ENCODE results near the gene STAC3.

Gene STAC3

DNA sequence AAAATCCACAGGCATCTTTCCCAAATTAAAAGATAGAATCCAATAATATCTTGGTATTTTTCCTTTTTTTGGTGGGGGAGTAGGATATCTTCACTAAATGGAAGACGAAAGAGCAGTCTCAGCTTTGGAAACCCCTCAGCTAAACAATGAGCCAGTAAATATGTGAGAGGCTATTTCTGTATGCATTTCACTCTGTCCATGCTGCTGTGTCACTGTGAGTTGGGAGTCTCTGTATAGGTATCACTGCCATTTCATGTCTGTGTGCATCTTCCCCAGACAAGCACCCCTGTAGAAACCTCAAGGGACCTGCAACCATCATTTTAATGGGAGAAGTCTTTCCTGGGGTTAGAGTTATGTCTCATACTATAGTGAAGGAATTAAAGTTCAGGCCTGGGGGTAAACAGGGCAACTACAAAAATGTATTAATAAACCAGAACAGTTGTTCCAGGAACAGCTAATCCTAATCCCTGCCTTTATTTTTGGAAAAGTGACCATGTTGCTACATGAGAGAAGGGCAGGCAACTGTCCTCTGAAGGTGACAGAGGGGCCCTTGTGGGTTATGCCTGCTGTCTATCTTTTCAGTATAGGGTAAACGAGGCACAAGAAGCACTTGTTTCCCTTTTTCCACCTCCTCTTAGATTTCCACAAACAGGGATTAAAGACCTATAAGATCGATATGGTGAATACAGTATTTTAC, 11.3 kb upstream of the STAC3 start:
- DNase-seq (ENCODE audit: low read depth) = no peak
- no peak for TF ChIP-seq CTCF (conservative IDR thresholded peaks at IDR 0.05; ENCODE audit: low read depth, low read length)
- no peak overlapping the region for H3K4me3 ChIP-seq (ENCODE audit: low read depth, low read length)

DNA sequence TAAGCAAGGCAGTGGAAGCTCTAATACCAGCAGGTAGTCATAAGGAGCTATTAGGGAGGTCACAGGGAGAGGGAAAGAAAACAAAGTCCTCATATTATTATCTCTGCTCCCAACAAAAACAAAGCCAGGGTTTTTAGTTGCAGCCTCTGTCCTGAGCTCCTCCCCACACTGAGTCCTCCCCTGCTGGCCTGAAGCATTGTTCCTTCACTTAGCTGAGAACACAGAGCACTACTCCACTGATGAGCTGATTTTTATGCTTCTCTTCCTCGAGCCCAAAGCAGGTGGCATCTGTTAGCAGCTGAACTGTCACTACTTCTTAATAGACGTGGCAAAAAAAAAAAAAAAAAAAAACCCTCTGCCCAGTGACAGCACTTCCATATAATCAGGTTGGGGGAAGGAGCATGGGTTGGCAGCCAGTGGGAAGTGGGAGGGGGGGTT, 10.5 kb upstream of the STAC3 start:
- DNase-seq (ENCODE audit: low read depth) = no peak
- no peak overlapping the region for H3K4me3 ChIP-seq (ENCODE audit: low read depth, low read length)
- TF ChIP-seq CTCF (conservative IDR thresholded peaks at IDR 0.05; ENCODE audit: low read depth, low read length) = no peak

- no peak for TF ChIP-seq CTCF (conservative IDR thresholded peaks at IDR 0.05; ENCODE audit: low read depth, low read length)
- no peak for DNase-seq (ENCODE audit: low read depth)
- H3K4me3 ChIP-seq (ENCODE audit: low read depth, low read length) = no peak overlapping the region
Measured at GRCh38 chr12:57260366-57260765, 9.4 kb upstream of the STAC3 start.

DNA sequence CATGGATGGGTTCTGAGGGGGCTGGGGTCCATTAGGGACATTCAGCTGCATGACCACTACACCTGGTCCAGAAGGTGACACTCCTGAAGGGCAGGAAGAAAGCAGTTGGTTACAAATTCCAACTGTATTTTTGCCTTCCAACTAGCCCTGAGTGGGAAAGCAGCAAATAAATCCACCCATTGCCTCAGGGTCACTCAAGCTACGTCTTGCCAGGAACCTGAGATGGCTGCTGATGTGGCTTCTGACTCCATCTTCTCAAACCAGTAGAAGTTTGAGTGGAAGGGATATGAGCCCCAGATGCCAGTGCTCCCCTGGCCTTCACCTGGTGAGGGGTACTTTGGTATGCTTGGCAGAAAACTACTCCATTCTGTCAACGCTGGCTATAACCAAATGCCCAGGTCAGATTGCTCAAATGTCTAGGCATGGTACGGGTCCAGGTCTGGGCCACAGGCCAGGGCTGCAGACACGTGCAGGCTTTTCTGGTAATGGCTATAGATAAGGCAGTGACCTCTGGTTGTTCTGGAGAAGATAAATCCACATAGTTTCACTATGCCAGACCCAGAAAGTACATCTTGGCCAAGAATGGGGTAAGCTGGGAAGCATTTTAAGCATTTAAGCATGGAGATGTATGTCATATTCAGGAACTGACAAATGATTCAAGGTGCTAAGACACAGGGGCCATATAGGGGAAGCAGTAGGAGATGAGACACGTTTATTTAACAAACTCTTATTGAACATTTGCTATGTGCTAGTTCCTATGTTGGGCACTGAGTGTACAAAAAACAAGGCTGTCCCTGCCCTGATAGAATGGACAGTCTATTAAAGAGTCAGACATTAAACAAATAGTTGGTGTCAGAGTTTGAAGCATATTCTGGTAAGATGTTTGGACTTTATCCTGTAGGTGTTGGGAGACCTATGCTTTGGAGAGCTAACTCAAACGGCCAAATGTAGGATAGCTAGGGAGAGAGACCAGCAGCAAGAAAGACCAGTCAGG, 8.3 kb upstream of the STAC3 start:
- peak; percentile 59 for DNase-seq (ENCODE audit: low read depth)
- H3K4me3 ChIP-seq (ENCODE audit: low read depth, low read length) = no peak overlapping the region
- TF ChIP-seq CTCF (conservative IDR thresholded peaks at IDR 0.05; ENCODE audit: low read depth, low read length) = no peak

DNA sequence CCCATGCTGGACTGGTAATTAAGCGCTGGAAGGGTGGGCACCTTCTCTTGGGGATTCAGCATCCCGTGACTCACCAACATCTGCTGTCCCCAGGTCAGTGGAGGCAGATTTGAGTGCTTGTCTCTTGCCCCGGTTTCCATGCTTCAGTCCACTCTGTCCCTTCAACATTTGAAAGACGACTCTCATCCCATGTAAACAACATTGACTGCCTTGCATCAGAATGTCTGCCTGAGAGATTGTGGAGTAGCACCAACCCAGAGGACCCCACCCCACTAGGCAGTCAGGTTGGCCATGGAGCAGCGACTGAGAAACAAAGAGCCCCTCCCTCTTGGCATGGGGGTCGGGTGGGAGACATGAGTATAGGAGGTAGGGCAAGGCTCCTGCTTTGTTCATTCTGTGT, 4.9 kb upstream of the STAC3 start:
- no peak for DNase-seq (ENCODE audit: low read depth)
- no peak overlapping the region for H3K4me3 ChIP-seq (ENCODE audit: low read depth, low read length)
- TF ChIP-seq CTCF (conservative IDR thresholded peaks at IDR 0.05; ENCODE audit: low read depth, low read length) = no peak

DNA sequence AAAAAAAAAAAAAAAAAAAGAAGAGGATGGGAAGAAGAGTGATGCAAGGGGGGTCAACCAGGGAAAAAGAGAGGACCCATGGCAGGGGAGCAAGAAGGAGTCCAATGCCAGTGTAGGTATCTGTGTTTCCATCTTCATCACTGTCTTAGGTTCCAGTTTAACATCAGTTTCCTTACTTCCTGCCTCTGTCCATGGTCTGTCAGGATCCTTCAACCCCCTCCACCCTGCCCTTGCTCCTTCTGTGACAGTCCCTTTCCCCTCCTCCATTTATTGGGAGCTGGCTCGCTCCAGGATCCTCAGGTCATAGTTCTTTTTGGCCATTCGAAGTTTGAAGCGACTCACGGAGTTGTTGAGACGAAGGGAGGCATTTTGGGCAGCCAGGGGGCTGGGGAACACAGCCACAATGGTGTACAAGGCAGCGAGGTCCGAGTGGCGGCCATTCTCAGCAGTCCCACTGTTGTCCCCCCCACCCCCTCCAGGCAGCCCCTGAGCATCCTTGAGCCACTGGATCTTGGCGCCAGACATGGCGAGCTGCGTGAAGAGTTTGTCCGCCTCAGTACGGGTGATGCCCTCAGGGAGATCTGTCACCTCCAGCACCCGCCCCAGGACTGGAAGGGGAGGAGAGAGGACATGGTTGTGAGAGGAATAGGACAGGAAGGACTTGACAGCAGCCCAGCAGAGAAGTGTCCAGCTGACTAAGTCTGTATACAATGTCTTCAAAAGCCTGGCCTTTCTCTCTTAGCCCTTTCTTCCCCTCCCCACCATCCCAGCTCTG, 3.7 kb upstream of the STAC3 start:
- H3K4me3 ChIP-seq (ENCODE audit: low read depth, low read length) = no peak overlapping the region
- no peak for TF ChIP-seq CTCF (conservative IDR thresholded peaks at IDR 0.05; ENCODE audit: low read depth, low read length)
- DNase-seq (ENCODE audit: low read depth) = no peak

Measured in choroid plexus epithelial cell (primary cell).